Measurements from ENCODE around the gene FAM222B.
A peak's percentile ranks its signal among the peaks of the same experiment; 100 is the strongest.

The FAM222B gene

DNA sequence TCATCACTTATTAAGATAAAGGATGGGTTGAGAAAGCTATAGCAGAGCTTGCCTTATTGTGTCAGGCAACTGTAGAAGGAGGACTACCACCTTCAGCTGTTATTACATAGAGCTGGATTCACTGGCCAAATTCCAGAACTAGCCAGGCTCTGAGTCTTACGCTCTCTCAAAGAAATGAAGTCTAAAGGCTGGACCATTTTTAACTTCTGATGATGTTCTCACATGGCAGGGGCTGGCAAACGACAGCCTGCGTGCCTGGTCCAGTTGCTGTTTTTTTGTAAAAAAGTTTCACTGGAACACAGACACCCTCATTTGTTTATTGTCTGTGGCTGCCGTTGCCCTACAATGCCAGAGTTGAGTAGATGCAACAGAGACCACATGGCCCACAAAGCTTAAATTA is 77.6 kb downstream of the FAM222B start:
- DNase-seq: no peak

DNA sequence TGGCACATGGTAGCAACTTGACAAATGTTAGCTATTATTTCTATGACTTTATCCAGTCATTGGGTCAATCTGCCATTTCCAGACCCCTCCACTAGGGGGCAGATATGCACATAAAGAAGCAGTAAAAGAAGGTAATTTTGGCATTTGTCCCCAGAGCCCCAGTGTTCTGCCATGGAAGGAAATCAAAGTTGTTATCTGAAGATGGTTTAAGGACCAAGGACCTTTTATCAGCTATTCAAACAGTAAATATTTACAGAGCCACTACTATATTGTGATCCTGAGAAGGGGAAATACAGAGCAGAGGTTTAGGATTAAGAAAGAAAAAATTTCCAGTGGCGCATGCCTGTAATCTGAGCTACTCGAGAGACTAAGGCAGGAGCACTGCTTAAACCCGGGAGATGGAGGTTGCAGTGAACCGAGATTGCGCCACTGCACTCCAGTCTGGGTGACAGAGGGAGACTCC is 78.8 kb downstream of the FAM222B start:
- peak; percentile 57 to 85 for DNase-seq

DNA sequence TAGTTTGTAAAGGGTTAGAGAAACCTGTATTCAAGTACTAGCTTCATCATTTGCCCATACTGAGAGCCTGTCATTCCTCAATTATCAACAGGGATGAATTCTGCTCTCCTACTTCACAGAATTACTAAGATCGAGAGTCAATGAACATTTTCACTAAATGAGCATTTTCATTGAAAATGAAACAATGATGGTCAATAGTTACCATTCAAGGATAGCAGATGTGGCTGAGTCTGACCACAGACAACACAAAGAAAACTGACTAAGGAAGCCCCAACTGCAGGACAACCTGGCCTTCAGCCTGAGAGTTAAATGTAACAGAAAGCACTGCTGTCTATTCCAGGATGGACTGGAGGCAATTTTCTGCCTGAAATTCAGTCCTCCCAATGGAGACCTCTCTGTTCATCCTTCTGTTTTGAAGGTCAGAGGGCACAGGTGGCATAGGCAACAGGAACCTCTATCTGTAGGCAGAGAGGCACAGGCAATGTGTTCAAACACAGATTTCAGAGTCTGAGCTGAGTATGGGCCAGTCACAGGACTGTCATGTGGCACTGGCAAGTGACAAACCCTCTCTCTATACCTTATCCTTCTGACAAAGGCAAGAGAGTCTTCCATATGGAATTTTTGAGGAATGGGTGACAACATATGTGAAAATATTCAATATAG is 79.3 kb downstream of the FAM222B start:
- DNase-seq: no peak

DNA sequence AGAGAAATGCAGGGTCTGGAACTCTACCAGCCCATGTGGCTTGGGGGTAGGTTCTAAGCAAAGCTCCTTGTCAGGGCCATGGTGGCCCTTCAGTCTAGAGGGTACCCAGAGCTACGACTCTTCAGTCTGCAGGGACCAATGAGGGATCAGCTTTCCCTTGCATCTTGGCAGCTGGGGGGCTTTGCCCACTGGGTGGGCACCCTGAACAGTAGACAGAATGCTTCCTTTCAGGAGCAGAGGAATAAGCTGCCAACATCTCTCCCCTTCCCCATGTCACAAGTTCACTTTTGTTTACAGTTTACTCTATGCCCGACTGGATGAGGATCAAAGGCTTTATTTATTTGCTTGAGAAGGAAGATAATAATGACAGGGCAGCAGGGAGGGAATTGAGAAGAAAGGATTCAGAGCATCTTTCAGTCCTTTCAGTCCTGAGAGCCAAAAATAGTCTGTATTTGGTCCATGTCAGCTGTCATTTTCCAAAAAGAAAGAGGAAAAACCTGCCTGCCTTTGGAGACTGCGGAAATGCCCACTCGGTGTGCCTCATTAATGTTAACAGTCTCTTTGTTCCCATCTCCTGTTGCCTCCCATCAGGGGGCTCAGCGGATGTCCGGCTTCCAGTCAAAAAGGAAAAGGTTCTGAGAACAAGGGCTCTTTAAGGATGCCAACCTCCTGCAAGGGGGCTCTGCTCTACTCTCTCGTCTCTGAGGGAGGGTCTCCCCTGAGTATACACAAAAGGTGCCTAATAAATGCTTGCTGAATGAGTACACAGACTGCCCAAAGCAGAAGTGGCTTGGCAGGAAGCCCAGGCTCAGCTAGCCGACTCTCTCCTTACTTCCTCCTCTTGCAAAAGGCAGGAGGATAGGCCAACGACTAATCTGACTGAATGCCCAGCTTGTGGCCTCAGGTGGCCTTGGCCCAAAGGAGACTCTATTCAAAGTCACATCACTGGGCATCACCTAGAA is 81.7 kb downstream of the FAM222B start:
- no peak for DNase-seq

DNA sequence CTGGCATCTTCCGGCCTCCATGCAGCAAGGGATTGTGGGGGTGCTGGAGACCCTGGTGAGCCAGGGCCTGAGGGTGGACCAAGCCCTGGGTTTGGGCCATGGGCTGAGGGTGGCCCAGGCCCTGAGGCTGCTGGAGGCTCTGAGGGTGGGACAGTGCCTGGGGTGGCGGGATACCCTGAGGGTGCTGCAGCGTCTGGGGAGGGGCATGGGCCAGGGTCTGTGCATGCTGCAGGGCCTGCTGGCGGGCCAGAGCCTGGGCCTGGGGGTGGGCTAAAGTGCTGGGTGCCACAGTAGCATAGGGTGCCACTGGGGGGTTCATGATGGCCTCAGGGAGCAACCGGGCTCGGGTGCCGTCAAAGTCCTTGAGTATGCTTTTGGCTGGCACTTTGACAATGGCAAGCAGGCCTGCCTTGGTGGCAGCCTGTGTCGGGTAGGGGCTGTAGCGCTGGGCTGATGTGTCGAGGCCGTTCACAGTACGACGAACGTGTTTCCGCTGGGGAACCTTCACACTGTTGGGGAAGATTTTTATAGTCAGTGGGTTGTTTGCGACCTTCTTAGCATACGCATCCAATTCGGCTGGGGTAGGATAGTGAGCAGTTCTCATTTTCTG is 83.2 kb downstream of the FAM222B start:
- no peak for DNase-seq

DNA sequence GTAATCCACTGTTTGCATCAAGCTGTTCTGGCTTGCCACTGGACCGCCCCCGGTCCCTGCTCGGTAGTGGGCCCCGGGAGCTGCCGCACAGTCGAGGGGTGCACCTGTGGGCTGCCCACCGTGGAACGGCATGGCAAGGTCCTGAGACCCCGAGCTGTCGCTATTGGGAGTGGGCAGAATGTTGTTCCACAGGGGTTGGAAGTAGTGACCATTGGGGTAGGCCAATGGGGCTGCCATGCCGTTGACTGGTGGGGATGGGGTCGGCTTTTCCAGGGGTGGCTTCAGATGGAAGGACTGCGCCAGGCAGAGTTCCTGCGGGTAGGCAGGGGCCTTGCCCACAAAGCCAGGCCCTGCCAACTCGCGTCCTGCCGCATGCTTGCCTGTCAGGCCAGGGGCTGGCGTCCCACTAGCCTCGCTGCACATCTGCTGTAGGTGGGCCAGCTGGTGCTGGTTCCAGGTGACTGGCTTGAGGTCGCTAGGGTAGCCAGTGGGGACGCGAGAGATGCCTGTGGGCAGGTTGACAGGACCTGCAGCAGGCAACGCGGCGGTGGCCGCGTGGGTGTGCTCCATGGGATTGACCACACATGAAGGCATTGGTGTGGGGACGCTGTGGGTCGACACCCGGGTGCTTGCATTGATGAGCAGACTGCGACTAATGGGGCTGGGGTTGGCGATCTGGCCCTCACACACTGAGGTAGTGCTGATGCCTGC is 84.0 kb downstream of the FAM222B start:
- DNase-seq: no peak

DNA sequence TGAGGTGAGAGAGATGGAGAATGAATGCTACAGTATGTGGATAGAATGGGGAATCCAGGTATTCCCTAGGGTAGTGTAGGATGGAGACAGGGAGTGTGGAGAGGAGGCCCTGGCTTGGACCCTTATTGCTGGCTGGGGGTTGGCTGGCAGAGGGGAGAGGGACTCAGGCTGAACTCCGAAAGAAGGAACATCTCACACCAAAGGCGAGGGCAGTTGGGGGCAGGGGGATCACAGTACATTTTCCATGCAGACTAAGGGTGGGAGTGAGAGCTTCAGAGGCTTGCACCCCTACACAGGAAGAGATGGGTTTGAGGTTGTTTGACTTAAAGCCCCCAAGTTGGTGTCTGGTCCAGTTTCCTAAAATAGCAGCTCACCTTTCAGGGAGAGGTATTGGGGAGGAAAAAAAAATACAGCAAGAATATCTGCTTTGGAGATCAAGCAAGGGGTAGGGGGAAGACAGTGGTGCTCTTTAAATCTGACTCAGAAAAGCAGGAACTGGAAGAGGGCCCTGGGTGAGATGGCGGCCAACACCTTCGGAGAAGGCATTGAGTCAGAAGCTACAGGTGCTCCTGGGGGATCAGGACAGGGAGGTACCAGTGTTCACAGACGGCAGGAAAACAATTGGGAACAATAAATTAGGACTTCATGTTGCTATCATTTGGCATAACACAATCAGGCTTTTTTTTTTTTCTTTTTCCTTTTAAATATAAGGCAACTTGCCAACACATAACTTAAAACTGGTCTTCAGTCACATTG is 86.4 kb downstream of the FAM222B start:
- no peak for DNase-seq

DNA sequence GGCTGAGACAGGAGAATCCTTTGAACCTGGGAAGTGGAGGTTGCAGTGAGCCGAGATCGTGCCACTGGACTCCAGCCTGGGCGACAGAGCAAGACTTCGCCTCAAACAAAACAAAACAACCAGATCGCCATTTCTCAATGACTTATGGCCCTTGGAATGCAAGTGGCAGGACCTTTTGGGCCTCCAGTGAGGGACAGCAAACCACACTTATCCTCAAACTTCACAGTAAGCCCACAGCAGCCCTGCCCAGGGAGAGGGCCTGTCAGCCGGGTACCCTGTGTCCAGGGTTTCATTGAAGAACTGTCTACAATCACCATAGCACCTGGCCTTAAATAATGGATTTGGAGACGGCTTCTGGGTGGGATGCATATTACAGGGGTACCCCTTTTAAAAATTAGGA is 87.1 kb downstream of the FAM222B start:
- no peak for DNase-seq

DNA sequence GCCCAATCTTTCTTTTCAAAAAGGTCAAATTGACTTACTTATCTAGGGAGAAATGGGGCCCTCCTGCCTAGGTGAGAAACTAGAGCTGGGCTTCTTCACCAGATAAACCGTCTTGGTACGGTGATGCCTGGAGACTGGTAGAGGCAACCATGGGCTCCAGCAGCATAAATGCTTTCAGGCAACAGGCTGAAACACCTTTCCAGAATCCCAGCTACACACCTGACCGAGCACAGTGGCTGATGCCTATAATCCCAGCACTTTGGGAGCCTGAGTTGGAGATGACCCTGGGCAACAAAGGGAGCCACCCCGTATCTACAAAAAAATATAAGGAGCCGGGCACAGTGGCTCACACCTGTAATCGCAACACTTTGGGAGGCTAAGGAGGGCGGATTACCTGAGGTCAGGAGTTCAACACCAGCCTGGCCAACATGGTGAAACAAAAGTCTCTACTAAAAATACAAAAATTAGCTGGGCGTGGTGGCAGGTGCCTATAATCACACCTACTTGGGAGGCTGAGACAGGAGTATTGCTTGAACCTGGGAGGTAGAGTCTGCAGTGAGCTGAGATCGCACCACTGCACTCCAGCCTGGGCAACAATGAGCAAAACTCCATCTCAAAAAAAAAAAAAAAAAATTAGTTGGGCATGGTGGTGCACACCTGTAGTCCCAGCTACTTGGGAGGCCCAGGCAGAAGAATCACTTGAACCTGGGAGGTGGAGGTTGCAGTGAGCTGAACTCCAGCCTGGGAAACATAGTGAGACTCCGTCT is 90.8 kb downstream of the FAM222B start:
- no peak for DNase-seq

DNA sequence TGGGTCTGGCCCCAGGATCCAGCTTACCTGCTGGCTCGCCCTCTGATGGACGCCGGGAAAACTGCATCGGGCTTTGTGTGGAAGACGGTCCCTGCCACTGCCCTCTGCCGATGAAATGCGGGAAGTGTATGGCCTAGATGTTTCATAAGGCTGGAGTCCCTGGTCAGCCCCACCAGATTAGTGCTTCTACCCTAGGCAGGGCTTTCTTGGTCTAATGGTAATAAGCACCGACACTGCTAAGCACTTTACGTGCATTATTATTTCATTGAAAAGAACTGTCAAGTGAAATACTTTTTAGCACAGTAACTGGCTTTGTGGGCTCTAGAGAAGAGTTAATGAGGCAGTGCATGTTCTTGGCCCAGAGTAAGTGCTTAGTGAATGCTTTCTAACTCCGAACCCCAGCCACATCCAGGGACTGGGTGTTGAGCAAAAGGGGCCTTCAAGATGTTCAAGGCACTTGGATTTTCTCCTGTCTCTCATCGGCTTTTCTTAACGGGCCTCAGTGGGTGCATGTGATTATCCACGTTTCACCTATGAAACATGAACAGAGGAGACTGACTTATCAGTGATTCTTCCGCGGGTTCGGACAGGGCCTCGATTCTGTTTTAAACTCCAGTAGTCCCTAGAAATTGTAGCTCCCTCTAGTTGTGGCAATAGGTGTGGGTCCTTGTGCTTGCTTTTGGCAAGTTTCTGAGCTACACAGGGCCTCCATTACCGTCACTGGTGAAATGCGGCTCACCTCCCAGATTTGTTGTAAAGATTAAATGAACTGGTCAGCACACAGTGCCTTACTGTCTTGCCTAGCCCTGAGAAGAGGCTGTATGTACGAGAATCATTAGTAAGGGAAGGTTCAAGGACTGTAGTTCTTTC is 92.2 kb downstream of the FAM222B start:
- peak; percentile 91 to 95 for DNase-seq

DNA sequence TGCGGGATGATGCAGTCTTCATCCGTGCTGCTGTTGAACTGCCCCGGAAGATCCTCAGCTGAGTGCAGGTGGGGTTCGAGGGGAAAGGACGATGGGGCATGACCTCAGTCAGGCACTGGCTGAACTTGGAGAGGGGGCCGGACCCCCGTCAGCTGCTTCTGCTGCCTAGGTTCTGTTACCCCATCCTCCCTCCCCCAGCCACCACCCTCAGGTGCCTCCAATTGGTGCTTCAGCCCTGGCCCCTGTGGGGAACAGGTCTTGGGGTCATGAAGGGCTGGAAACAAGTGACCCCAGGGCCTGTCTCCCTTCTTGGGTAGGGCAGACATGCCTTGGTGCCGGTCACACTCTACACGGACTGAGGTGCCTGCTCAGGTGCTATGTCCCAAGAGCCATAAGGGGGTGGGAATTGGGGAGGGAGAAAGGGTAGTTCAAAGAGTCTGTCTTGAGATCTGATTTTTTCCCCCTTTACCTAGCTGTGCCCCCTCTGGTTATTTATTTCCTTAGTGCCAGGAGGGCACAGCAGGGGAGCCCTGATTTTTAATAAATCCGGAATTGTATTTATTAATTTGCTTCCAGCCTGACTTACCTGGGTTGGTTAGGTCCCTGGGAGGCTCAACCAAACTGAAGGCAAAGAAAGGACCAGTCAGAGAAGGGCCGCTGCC is 92.9 kb downstream of the FAM222B start:
- no peak for DNase-seq

DNA sequence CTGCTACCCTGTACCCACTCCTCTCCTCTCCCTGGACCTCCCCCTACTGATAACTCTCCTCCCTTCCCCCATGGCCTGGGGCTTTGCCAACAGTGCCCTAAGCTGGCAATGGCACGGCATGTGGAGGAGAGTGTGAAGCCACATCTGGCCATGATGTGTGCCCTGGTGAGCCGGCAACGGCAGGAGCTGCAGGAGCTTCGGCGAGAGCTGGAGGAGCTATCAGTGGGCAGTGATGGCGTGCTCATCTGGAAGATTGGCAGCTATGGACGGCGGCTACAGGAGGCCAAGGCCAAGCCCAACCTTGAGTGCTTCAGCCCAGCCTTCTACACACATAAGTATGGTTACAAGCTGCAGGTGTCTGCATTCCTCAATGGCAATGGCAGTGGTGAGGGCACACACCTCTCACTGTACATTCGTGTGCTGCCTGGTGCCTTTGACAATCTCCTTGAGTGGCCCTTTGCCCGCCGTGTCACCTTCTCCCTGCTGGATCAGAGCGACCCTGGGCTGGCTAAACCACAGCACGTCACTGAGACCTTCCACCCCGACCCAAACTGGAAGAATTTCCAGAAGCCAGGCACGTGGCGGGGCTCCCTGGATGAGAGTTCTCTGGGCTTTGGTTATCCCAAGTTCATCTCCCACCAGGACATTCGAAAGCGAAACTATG is 93.6 kb downstream of the FAM222B start:
- no peak for DNase-seq

DNA sequence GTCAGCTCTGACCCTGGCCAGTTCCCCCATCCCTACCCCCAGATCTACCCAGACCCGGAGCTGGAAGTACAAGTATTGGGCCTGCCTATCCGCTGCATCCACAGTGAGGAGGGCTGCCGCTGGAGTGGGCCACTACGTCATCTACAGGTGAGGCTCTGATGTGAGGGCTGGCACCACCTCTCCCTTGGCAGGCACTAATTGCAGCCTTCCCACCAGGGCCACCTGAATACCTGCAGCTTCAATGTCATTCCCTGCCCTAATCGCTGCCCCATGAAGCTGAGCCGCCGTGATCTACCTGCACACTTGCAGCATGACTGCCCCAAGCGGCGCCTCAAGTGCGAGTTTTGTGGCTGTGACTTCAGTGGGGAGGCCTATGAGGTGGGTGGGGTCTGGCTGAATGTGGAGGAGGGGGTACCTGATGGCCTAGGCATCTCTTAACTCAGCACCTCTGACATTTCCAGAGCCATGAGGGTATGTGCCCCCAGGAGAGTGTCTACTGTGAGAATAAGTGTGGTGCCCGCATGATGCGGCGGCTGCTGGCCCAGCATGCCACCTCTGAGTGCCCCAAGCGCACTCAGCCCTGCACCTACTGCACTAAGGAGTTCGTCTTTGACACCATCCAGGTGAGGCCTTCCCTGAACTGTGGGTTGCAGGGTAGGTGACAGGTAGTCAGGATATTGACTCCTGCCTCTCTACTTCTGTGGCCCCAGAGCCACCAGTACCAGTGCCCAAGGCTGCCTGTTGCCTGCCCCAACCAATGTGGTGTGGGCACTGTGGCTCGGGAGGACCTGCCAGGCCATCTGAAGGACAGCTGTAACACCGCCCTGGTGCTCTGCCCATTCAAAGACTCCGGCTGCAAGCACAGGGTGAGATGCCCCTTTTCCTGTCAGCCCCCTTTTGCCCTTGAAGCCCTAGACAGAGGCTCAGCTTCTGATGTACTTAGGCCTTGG is 94.5 kb downstream of the FAM222B start:
- DNase-seq: no peak

DNA sequence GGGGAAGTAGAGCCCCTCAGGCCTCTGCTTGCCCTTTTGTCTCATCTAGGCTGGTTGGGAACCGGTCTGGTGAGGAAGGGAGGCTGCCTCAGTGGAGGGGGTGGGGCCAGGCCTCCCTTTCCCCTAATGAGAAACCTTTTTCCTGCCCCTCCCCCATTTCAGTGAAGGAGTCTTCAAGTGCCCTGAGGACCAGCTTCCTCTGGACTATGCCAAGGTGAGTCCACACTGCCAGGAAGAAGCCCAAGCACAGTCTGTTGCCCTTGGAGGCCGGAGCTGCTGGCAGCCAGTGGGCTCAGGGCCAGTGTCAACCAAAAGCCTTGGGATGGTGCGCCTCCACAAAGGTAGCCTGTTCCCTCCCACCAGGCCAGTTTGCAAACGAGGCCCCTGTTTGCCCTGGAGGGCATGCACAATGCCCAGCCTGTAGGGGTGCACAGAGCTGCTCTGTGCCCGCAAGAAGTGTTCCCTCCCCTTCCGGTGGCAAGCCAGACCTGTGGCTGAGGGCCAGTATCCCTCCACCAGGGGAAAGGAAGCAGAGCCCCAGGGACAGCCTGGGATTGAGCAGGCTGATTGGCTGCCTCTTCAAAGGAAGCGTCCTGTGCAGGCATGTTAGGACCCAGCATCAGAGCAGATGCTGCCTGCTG is 95.4 kb downstream of the FAM222B start:
- peak; percentile 60 to 66 for DNase-seq

DNA sequence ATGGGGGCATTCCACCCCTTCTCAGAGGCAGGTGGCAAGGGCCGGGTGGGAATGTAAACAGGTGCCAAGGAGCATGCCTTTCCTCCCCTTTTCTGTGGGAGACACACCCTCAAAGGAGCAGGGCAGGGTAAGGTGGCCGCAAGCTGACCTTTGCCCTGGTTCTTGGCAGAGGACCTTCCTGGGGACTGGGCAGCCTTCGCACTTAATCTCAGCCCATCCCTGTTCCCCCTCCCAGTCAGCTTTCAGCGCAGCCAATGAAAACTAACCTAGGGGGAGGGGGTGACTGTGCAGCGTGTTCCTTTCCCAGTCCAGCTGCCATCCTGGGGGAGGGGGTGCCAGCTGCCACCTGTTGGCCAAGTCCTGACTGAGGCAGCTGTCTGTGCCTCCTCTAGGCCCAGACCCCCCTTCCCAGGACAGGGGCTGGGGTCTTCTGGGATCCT is 96.0 kb downstream of the FAM222B start:
- peak; percentile 95 to 96 for DNase-seq

DNA sequence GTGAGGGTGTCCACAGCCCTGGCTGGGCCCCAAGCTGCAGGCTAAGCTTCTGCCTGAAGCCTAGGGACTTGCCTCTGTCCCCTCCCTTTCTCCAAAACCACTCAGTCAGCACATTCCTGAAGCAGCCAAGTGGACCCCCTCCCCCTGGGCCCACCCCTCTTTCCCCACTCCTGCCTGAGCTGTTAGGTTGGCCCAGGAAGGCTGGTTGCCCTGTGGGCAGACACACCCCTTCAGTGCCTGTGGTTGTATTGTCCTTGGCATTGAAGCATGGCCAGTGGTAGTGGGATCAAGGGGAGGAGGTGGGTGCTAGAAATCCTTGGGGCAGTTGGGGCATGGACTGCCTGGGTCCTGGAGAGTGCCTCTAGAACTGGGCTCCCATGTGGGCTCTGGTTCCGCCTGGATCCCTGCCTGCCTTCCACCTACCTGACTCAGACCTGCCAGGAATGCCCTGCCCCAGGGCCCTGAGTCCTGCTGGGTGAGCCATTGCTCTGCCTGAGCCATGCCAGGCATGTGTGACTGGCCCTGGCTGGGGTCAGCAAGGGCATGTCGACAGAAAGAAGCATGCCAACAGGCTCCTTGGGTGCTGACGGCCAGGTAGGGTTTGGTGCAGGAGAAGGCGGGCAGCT is 96.7 kb downstream of the FAM222B start:
- DNase-seq: no peak
